8988T (cell line): ENCODE measurements around the gene SLC36A2.
"Not testable (repeated sequence)": the region's sequence is repeated elsewhere in the genome, so short reads cannot be mapped to it uniquely, and the experiment has no call there.

Experiments used
- DNase-seq: peaks from one replicate; pipeline ENCODE4 v3.0.0; 2011

SLC36A2 gene

GRCh38 chr5:151320481-151320880 is 26.9 kb downstream of the SLC36A2 start:
- no peak for DNase-seq

- DNase-seq = peak; percentile 21
These were observed 28.3 kb downstream of the SLC36A2 start for GRCh38 chr5:151318850-151319732.

- DNase-seq = no peak
These were observed 29.5 kb downstream of the SLC36A2 start for GRCh38 chr5:151317871-151318270.

GRCh38 chr5:151315998-151316597 is 31.3 kb downstream of the SLC36A2 start:
- DNase-seq = peak; percentile 51

GRCh38 chr5:151313357-151313756 is 34.0 kb downstream of the SLC36A2 start:
- no peak for DNase-seq

- no peak for DNase-seq
These were observed 34.5 kb downstream of the SLC36A2 start for GRCh38 chr5:151312756-151313324.

- no peak for DNase-seq
These were observed 36.4 kb downstream of the SLC36A2 start for GRCh38 chr5:151310932-151311331.

- not testable (repeated sequence) for DNase-seq
These were observed 37.5 kb downstream of the SLC36A2 start for GRCh38 chr5:151309821-151310220.

GRCh38 chr5:151309266-151309665 is 38.1 kb downstream of the SLC36A2 start:
- not testable (repeated sequence) for DNase-seq

GRCh38 chr5:151303666-151304065 is 43.7 kb downstream of the SLC36A2 start, which contains the start of gene SLC36A3:
SLC36A3 (minus strand) TSS chr5:151303766; CDS start chr5:151303354, 412 bp downstream.
- DNase-seq = no peak

- DNase-seq = no peak
These were observed 49.1 kb downstream of the SLC36A2 start for GRCh38 chr5:151298063-151298855.

GRCh38 chr5:151296974-151297373 is 50.4 kb downstream of the SLC36A2 start:
- DNase-seq = no peak

- DNase-seq = no peak
These were observed 50.9 kb downstream of the SLC36A2 start for GRCh38 chr5:151296478-151296830.

- DNase-seq = no peak
These were observed 51.4 kb downstream of the SLC36A2 start for GRCh38 chr5:151295791-151296477.

- no peak for DNase-seq
These were observed 52.2 kb downstream of the SLC36A2 start for GRCh38 chr5:151295138-151295537.

- no peak for DNase-seq
These were observed 53.7 kb downstream of the SLC36A2 start for GRCh38 chr5:151293624-151294023.

- no peak for DNase-seq
These were observed 59.2 kb downstream of the SLC36A2 start for GRCh38 chr5:151288180-151288579.

- no peak for DNase-seq
These were observed 61.1 kb downstream of the SLC36A2 start for GRCh38 chr5:151286246-151286645.

- DNase-seq = no peak
These were observed 61.7 kb downstream of the SLC36A2 start for GRCh38 chr5:151285683-151286082.

- no peak for DNase-seq
These were observed 62.9 kb downstream of the SLC36A2 start for GRCh38 chr5:151284392-151284967.

GRCh38 chr5:151283120-151283825 is 64.1 kb downstream of the SLC36A2 start:
- no peak for DNase-seq
